Measurements from ENCODE around the gene GPC1.

DNA sequence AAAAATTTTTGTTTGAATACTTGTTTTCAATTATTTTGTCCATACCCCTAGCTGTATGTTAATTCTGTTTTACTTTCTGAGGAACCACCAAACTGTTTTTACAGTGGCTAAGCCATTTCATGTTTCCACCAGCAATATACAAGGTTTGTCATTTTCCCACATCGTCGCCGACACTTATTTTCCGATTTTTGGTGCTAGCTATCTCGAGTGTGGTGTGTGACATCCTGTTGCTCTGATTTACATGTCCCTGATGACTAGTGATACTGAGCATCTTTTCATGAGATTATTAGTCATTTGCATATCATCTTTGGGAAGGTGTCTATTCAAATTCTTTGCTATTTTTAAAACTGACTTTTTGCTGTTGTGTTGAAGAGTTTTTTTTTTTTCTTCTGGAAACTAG, 7.2 kb upstream of the GPC1 start:
- TF ChIP-seq EZH2 (IDR thresholded peaks at IDR 0.05; ENCODE audit: borderline replicate concordance) (no peak), CTCF (IDR thresholded peaks at IDR 0.05; ENCODE audit: poor library complexity) (no peak), EZH2phosphoT487 (IDR thresholded peaks at IDR 0.05; ENCODE audit: low read depth, severe bottlenecking, unreplicated experiment) (no peak)
